ENCODE results near the gene HOXA9.
A peak's percentile ranks its signal among the peaks of the same experiment; 100 is the strongest.

Gene HOXA9

DNA sequence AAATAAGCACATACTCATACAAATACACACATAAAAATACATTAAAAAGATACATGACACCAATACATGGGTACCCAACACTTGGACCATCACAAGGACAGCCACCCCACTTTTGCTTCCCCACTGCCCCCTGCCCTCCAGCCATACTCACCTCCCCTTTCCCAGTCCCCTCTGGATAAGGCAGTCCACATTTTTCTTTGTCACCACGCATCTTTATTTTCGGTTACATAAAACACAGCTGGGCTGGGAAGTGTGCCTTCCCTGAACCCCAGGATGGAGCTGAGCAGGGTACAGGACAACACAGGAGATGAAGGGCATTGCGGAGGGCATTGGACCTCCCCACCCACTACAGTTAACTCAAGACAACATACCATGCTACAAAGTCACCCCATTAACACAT lies 11.8 kb downstream of the HOXA9 start:
- DNase-seq (ENCODE audit: low read depth in 2 of 2), result no peak

DNA sequence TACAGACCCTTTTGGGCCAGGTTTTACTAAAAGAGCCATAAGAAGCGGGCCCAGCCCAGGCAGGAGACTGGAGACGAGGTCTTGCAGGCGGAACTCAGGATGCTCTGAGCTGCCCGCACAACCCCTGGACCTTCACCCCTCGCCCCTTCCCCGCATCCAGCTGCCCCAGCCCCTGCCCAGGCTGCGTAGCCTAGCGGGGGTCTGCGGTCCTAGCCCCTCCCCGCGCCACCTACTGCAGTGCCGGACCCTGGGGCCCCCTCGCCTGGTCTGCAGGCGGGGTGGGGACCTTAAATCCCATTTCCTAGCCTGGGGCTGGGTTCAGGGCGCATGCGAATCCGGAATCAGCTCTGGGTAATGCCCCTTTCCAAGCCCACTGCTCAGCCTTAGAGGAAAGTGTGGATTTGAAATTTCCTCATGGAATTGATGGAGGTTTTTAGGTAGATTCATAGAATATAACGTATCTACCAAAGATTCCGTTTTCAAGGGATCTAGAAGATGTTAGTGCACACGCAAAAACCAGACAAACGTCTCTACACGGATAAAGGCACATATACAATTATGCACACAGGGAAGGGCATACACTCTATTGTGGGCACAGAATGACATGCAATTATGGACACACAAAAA lies 12.4 kb downstream of the HOXA9 start:
- no peak for DNase-seq (ENCODE audit: low read depth in 2 of 2)

DNA sequence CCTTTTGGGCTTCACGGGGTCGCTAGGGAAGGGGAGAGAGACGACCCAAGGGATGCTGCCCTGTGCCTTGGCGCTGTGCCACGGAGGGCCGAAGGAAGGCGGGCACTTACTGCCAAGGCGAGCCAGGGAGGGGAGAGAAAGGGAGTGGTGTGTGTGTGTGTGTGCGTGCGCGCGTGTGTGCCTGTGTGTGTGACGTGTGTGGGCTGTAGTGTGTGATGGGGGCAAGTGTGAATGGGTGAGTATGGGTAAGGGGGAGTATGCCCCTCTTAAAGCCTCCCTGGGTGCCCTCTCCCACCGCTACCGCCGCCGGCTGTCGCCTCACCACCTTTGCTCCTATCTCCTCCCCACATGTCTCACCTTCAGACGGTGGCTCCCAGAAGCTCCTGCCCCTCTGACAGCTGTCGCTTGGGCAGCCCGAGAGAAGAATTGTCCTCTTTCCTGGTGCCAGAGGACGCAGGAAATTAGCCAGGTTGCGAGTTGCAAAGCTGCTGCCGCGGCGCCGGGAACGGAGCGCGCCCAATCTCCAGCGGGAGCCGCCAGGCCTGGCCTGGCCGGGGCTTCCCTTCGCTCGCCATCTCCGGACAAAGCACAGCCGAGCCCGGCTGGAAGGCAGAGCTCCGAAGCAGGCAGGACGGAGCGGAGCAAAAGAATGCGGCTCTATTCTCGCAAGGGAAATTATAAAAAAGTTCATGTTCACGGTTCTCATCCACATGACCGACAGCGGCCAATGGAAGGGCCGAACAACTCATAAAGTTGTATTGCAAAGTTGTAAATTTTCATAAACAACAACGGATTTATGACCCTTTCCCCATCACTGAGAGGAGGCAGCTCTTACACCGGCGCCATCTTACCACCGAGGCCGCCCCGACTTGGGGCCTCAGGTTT lies 13.2 kb downstream of the HOXA9 start, which contains the start of gene HOXA3:
HOXA3 (minus strand) TSS at position 653 of the 885 bp plus-strand sequence. CDS start 41,943 bp downstream, outside the sequence.
- DNase-seq (ENCODE audit: low read depth in 2 of 2), result no peak

DNA sequence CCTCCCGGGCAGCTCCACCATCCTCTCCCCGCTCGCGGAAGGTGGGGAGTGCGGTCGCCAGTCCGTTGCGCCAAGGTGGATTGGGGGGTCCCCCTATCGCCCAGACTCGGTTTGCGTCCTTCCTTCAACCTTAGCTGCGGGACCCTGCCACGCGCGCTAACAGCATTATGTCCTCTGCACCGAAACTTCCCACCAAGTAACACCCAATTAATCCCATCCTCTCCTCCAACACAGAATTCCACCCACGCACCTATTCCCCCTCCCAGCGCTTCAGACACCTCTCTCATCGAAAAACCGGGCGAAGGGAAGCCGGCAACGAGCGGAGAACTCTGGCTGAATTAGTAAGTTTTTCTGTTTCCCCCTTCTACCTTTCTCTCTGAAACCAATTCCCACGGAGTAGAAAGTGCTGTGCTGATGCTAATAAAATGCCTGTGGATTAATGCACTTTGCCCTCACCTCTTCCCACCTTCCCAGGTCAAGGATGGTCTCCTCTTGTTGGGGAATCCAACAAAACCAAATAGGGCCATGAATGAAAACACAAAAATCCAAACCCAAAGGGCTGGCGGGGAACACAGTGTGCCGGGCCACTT lies 13.9 kb downstream of the HOXA9 start:
- no peak for DNase-seq (ENCODE audit: low read depth in 2 of 2)

DNA sequence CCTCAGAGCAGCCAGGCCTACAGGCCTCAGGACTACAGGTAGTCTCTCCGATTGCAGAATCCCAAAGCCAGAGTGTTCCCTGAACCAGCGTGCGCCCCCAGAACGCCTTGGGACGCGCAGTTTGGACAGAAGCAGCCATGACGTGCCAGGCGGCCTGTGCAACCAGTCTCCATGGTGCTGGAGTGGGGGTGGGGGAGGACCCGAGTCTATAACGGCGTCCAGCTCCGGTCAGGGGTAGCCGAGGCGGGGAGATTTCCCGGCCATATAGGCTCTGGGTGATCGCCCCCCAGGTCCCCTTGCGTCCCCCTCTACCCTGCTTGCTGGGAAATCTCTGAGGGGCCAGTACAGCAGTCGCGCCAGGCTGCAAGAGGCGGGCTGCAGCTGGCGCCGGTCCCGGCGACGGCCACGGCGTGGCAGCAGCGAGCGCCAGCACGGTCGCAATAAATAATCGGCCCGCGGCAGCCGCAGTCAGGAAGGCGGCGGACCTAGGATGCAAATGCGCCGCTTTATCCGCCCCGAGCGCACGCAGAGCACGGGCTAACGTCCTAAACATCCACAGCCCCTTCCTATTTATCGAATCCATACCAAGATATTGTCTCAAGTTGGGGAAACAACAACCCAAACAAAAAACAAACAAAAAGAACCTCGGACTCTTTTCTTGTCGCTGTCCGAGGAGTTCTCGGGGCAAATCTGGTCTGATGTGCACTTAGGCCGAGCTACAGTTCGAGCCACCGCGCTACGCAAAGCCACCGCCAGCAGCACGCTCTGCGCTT lies 14.6 kb downstream of the HOXA9 start:
- DNase-seq (ENCODE audit: low read depth in 2 of 2), result peak in 1 of 2 donors; percentile 40

DNA sequence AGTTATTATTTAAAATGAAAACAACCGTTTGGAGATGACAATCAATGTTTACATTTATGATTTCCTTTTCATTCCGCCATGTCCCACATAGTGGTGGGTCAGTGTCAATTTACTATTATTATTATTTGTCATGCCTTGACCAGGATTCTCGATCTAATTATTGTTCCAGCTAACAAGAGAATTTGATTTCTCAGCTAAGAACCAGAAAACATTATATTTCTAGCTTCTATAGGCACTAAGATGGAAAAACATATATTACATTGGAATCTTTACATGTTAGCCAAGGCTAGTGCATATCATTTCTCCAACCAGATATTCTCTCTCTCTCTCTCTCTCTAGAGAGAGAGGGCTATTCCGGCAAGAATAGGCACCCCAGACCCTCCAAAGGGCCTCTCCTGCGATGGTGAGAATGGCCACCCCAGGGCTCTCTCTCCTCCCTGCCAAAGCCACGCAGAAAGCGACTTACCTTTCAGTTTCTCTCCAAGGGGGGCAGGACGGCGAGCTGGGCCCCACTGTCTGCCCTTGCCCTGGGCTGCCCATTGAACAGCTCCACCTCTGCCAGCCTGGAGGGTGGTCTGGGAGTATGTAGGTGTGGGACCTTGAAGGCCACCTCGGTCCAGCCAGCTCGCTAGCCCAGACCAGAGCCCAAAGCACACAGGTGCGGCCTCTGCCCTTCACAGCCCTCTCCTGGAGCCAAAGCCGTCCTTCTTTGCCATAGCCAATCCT lies 15.3 kb downstream of the HOXA9 start:
- DNase-seq (ENCODE audit: low read depth in 2 of 2), result no peak

DNA sequence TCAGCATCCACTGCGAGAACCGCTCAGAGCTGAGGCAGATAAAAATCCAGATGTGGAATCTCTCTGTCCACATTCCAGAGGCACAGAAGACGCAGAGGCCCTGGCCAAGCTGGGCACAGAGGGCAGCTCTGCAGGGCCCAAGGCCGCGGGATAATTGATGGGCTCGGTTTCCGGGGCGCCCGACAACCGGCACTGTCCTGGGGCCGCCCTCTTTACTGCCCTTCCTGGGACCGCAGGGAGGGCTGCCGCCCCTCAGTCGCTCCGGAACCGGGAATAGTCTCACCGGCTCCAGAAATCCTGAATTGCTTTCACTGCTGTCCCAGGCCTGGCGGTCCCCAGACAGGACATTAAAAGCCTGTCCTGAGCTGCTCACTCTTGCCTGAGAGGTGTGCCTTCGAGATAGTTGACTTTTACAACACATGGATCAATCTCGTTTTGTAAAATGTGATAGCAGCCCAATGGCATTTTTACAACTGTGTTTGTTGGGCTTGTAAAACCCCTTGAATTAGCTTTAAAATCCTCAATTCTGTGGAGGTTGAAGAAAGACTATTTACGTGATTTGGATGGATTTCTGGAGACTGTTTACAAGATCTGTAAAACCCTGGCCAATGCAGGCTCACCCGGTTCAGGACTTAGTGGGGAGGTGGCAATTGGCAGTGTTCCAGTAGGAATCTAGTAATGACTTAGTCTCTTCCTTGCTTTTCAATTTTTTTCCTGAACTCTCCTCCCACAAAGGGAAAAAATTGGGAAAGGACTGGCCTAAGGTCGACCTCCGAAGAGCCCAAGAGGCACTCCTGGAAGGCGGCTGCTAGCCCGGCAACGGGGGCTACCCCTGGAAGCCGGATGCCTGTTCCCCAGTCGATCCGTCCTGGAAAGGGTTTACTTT lies 16.3 kb downstream of the HOXA9 start:
- no peak for DNase-seq (ENCODE audit: low read depth in 2 of 2)

DNA sequence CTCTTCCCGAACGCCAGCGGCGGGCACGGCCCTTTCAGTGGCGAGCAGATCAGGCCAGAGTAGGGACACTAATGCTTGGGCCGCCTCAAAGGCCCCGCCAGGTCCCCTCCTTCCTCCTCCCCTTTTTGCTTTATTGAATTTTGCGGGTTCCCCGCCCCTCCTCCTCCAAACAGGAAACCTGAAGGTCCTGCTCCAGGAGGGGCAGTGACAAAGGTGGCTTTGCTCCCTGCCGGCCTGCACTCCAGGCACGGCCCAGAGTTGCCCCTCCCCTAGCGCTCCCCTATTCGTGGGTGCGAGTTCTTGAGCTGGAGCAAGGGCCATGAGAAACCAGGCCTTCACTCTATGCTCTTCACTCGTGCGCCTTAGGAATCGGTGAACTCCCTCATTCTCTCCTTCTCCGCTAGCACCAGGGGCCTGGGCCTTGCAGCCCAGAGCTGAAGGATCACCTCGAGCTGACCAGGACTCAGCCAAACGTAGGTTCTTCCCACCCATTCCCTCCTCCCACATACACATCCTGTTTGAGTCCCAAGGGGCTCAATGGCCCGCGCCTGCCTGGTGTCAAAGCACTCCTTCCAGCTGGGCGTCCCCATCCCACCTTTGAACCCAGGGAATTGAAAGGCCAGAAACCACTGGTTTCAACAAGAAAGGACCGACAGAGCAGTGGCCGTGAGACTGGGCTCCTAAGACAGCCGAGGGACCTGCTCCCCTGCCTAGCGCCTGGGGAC lies 17.1 kb downstream of the HOXA9 start:
- DNase-seq (ENCODE audit: low read depth in 2 of 2), result no peak

DNA sequence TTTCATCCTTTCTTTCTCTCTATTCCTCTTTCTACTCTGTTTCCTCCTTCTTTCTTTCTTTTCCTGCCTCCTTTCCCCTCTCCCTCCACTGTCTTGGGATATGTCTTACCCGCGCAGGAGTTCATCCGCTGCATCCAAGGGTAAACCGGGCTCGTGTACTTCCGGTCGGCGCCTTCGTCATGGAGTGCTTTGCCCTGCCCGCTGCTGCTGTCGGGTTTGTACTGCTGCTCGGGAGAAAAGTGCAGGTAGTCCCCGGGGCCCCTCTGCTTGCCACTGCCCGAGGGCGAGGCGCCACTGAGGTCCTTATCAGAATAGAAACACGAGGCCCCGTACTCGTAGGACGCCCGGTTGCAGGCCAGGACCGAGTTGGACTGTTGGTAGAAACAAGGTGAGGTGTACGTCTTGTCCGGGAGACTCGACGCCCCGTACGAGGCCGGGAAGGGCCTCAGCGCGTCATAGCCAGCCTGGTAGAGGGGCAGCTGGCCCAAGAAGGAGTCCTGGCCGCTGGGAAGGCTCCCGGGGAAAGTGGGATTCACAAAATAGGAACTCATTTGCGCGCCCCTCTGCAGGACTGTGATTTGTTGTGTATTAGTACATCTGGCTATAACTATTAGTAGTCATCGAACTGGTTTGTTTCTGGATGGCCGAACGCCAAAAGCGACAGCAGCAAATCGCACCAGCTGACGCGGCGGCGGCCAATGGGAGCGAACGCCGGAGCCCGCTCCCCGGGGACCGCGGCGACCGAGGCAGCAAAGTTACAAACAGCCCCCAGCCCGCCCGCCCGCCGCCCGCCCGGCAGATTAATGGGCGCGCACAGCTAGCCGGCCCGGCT lies 17.9 kb downstream of the HOXA9 start, which contains the start of gene HOXA6:
HOXA6 (minus strand) TSS at position 576 of the 832 bp plus-strand sequence; CDS start at position 551, 25 bp downstream.
- DNase-seq (ENCODE audit: low read depth in 2 of 2), result no peak

DNA sequence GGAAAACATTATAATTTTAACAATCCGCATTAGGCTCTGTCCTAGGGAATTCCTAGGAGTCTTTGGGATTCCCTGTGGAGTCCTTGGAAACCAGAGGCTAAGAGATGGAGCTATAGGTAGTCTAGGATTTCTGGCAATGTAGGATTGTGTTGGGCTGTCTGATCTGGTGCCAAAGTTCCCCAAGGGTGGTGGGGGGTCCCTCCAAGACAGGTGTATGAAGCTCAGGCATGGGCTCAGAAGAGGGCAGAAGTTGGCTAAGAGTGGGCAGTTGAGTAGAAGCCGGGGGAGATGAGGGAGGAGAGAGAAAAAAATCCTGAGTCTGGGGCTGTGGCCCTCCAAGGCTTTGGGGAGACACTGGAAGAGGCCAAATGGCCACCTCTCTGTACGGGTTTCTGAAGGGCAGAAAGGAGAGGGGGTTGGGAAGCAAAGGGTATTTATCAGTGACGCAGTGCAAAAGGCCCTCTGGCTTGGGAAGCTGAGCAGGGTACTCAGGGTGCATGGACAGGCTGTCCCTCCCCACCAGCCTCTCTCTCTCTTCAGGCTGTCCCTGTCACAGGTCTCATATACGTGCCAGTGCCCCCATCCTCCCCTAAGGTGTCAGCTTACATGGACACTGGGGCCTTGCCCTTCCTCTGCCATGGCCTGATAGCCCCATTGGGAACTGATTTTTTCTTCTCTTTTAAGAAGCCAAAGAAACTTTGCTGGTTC lies 18.7 kb downstream of the HOXA9 start:
- DNase-seq (ENCODE audit: low read depth in 2 of 2), result no peak

DNA sequence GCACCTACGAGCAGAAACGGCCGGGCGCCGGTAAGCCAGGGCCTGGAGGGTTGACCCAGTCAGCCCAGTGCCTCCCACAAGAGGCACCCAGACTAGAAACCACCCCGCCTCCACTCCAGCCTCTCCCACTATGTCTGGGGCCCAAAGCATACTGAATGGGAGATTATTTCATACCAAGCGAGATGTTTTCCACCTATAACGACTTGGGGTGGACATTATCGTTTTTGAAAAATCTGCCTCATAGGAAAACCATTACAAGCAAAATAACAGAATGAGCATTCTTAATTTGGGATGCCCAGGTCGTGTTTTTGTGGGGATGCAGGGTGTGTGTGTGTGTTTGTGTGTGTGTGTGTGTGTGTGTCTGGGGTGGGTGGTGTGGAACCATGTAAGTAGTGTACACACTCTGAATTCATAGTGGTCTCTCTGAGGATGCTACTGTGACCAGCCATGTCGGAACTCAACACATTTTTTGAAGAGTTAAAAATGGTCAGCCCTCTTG lies 19.4 kb downstream of the HOXA9 start:
- no peak for DNase-seq (ENCODE audit: low read depth in 2 of 2)

DNA sequence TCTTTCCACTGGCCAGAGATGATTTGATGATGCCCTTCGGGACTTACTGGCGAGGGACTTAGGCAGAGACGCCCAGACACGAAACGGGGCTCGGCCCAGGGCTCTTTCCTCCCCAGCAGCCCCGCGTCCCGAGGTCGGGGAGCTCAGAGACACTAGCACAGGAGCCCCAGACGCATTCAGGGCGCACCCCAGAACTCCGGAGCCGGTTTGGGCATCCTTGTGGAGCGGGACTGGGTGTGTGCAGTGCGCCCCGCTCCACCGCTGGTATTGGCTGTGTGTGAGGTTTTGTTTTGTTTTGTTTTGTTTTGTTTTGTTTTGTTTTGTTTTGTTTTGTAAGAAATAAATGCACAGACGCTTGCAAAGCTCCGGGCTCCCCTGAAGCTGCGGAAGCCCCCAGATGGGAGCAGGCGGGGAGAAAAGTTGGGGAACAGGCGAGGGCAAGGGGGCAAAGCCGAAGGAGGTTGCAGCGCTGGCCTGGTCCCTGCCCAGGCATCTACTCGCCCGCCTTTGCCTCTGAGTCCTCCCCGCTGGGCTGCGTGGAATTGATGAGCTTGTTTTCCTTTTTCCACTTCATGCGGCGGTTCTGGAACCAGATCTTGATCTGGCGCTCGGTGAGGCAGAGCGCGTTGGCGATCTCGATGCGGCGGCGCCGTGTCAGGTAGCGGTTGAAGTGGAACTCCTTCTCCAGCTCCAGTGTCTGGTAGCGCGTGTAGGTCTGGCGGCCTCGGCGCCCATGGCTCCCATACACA lies 20.0 kb downstream of the HOXA9 start:
- no peak for DNase-seq (ENCODE audit: low read depth in 2 of 2)

DNA sequence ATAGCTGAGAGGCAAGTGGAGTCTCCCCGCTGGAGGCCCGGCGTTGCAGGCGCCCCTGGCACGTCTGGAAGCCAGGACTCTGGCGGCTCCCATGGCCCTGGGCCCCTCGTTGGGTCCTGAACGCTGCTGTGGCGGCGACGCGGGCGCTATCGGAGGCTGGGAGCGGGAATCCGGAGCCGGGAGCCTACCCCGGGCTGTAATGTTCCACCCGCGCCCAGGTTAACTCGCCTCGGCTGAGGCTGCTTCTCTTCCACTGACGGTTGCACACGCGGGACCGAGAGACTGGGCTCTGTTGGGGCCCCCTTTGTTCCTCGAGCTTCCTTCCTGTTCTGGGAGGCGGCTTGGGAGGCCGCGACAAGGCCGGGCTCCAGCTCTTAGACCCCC lies 20.6 kb downstream of the HOXA9 start:
- DNase-seq (ENCODE audit: low read depth in 2 of 2), result no peak

DNA sequence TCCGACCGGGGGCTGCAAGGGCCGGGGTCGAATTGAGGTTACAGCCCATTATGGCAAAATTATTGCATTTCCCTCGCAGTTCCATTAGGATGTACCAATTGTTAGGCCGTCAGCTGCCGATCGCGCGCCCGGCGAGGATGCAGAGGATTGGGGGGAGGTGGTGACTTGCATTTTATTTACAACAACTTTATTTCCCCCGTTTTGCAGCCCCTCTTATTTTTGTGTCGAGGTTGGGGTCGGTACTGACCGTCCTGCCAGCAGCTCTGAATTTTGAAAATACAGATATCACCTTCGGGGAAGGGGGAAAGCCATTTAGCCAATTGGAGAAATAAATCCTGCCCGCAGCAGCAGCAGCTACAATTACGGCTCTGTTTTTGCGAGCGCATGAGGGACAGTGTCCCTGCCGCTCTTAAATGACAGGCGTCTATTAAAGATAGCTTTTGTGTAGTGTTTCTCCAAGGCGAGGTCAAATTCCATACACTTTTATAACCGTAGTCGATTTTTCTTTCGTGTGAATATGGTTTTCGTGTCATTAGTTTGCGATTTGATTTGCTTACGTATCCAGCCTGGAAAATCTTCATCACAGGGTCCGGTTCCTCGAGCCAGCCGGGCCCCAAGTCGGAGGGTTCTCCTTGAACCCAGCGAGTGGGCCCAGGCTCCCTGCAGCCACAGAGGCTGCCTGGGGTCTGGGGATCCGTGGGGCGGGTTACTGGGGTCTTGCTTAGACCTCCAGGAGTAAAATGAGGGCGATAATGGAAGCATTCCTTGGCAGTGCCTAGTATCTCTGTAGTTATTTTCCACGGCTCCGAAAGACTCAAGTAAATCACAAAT lies 21.2 kb downstream of the HOXA9 start:
- DNase-seq (ENCODE audit: low read depth in 2 of 2), result no peak

DNA sequence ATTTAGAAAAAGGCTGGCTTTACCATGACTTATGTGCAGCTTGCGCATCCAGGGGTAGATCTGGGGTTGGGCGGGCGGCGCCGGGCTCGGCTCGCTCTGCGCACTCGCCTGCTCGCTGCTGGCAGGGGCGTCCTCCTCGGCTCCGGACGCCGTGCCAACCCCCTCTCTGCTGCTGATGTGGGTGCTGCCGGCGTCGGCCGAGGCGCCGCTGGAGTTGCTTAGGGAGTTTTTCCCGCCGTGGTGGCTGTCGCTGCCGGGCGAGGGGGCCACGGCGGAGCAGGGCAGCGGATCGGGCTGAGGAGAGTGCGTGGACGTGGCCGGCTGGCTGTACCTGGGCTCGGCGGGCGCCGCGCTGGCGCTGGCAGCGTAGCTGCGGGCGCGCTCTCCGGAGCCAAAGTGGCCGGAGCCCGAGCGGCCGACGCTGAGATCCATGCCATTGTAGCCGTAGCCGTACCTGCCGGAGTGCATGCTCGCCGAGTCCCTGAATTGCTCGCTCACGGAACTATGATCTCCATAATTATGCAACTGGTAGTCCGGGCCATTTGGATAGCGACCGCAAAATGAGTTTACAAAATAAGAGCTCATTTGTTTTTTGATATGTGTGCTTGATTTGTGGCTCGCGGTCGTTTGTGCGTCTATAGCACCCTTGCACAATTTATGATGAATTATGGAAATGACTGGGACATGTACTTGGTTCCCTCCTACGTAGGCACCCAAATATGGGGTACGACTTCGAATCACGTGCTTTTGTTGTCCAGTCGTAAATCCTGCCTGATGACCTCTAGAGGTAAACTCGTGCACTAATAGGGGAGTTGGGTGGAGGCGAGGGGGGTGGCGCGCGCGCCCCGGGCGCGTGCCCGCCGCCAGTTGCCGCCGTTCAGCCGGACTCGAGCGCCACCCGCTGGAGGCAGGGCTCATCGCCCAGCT lies 22.1 kb downstream of the HOXA9 start, which contains the start of gene HOXA5:
HOXA5 (minus strand) TSS at position 659 of the 927 bp plus-strand sequence; CDS start at position 585, 74 bp downstream.
- no peak for DNase-seq (ENCODE audit: low read depth in 2 of 2)
